ENCODE data around the gene MED13L.

DNA sequence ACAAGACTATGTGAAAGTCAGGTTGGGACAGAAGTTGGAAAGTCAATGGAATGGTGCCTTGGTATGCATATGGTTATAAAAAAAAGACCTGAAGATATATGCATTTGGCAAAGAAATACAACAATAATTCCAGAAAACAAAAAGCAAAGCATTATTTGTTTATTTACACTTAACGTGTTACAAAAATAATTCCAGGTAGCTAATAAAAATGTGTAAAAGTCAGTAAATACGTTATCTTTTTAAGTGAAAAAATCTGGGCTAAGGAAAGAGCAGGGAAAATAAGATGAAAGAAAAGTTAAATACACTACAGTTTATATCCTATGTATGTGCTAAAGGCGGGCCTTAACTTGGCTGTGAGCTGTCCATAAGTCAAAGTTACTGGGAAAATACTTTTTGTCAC lies 266.3 kb downstream of the MED13L start:
- TF ChIP-seq, protein P1, sequence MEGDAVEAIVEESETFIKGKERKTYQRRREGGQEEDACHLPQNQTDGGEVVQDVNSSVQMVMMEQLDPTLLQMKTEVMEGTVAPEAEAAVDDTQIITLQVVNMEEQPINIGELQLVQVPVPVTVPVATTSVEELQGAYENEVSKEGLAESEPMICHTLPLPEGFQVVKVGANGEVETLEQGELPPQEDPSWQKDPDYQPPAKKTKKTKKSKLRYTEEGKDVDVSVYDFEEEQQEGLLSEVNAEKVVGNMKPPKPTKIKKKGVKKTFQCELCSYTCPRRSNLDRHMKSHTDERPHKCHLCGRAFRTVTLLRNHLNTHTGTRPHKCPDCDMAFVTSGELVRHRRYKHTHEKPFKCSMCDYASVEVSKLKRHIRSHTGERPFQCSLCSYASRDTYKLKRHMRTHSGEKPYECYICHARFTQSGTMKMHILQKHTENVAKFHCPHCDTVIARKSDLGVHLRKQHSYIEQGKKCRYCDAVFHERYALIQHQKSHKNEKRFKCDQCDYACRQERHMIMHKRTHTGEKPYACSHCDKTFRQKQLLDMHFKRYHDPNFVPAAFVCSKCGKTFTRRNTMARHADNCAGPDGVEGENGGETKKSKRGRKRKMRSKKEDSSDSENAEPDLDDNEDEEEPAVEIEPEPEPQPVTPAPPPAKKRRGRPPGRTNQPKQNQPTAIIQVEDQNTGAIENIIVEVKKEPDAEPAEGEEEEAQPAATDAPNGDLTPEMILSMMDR (IDR thresholded peaks at IDR 0.05): no peak
- TF ChIP-seq POLR2A (IDR thresholded peaks at IDR 0.05): no peak

Data from lower leg skin (tissue), 3 donors.